Mucosa of descending colon (tissue), 3 donors: ENCODE results near the gene CERS5. TPM values are rescaled to one million over a fixed set of nuclear protein-coding genes. Genes with fewer than 3 reads are reported as not detected.
"Not testable (repeated sequence)": the region's sequence is repeated elsewhere in the genome, so short reads cannot be mapped to it uniquely, and the experiment has no call there.

Experiments used
- ATAC-seq: fragments of 200-7000 bp; cut with Tn5 transposase; one replicate; pipeline ENCODE4 v1.9.1; 2020; ENCODE audit warnings: mild to moderate bottlenecking, moderate library complexity
- DNase-seq, 3 donors: peaks; one replicate each; pipeline ENCODE4 v3.0.0-alpha.2; 2020
- H3K36me3 ChIP-seq: fragments of 200-600 bp; one replicate; pipeline ENCODE4 v1.8.0; 2021; ENCODE audit warnings: low read depth, mild to moderate bottlenecking
- H3K4me1 ChIP-seq: fragments of 200-600 bp; one replicate; pipeline ENCODE4 v1.8.0; 2021; ENCODE audit warnings: low read depth, mild to moderate bottlenecking
- H3K4me3 ChIP-seq: fragments of 200-600 bp; one replicate; pipeline ENCODE4 v1.8.0; 2021; ENCODE audit warnings: mild to moderate bottlenecking
- H3K9me3 ChIP-seq: fragments of 200-600 bp; one replicate; pipeline ENCODE4 v1.8.0; 2021; ENCODE audit warnings: mild to moderate bottlenecking
- intact Hi-C, 2 donors: fragments of 100-400 bp; cut with DNase I in 1 of 2; cut with micrococcal nuclease in 1 of 2; formaldehyde crosslinking; loops; one replicate each; pipeline versions ENCODE4 v1.11.0 to v1.11.1; 2022; cut with DNase I, micrococcal nuclease
- total RNA-seq, 3 donors: library from RNA; stranded (reverse); fragmentation: NEBNext Ultra II Directional in 2 of 3; extraction: Animal tissue kit (Norgen Biotek cat#: 25700) in 2 of 3; gene quantifications; one replicate each; pipeline versions ENCODE4 v1.2.1 to v1.2.4, GENCODE V29; 2021 to 2023
- TF ChIP-seq, protein P1 (sequence below): fragments of 200-600 bp; IDR thresholded peaks from one replicate; pipeline ENCODE4 v1.8.0; 2022; ENCODE audit warnings: antibody characterized with exemption, mild to moderate bottlenecking
- donor health status: DM: no; HTN: no; CAD: no; lungs with moderate emphysema.
- donor health status: DM: no; HTN: no; CAD: no.
- donor health status: DM: no; HTN: yes; CAD: no.

Gene CERS5
- total RNA-seq, 3 donors from 2014 or later: 21.0 to 26.2 (median 23.0) TPM

- DNase-seq (no peak), ATAC-seq (no peak)
- Histone ChIP-seq H3K4me3 (no peak overlapping the region), H3K9me3 (no peaks in the 10 kb centered on the region), H3K36me3 (peaks cover 1% of the 10 kb centered on the region), H3K4me1 (peaks cover 3% of the 10 kb centered on the region)
- intact Hi-C loops: no loop called here
- TF ChIP-seq, protein P1, sequence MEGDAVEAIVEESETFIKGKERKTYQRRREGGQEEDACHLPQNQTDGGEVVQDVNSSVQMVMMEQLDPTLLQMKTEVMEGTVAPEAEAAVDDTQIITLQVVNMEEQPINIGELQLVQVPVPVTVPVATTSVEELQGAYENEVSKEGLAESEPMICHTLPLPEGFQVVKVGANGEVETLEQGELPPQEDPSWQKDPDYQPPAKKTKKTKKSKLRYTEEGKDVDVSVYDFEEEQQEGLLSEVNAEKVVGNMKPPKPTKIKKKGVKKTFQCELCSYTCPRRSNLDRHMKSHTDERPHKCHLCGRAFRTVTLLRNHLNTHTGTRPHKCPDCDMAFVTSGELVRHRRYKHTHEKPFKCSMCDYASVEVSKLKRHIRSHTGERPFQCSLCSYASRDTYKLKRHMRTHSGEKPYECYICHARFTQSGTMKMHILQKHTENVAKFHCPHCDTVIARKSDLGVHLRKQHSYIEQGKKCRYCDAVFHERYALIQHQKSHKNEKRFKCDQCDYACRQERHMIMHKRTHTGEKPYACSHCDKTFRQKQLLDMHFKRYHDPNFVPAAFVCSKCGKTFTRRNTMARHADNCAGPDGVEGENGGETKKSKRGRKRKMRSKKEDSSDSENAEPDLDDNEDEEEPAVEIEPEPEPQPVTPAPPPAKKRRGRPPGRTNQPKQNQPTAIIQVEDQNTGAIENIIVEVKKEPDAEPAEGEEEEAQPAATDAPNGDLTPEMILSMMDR: no peak
These were observed 4.9 kb downstream of the CERS5 start for GRCh38 chr12:50162230-50162629.

DNA sequence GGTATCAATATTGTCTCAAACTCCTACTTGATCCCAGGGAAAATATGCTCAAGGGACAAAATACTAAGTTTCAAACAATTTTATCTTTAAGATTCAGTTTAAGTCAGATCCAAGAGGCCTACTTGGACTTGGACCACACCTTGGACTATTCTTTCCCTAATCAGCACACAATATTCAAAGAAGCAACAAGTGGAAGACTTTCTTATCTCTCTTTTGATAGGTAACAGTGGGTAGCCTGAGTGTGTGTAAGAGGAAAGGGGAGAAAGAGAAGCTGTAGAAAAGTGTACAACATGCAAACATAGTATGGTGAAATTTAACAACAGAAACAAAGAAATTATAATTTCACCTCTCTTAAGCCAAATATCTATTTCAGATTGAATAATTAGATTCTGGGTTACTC is 6.5 kb downstream of the CERS5 start:
- Histone ChIP-seq H3K4me3 (no peak overlapping the region), H3K9me3 (no peaks in the 10 kb centered on the region), H3K4me1 (no peaks in the 10 kb centered on the region), H3K36me3 (no peaks in the 10 kb centered on the region)
- intact Hi-C loops: no loop called here
- ATAC-seq (no peak), DNase-seq (no peak)
- TF ChIP-seq, protein P1: no peak

GRCh38 chr12:50157259-50157658 is 9.9 kb downstream of the CERS5 start:
- intact Hi-C loops: no loop called here
- ATAC-seq (no peak), DNase-seq (no peak)
- no peaks in the 10 kb centered on the region for H3K4me1 ChIP-seq
- H3K36me3 ChIP-seq: no peaks in the 10 kb centered on the region
- H3K4me3 ChIP-seq: no peak overlapping the region
- TF ChIP-seq, protein P1: no peak
- no peaks in the 10 kb centered on the region for H3K9me3 ChIP-seq

DNA sequence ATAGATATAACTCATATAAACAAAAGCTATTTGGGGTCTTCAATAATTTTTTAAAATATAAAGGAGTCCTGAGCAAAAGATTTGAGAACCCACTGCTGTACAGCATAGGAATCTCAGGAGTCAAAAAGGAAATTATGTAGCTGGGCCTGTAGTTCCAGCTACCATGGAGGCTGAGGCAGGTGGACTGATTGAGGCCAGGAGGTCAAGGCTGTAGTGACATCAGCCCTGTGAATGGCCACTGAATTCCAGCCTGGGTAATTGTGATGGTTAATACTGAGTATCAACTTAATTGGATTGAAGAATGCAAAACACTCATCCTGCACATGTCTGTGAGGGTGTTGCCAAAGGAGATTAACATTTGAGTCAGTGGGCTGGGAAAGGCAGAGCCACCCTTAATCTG is 10.5 kb downstream of the CERS5 start:
- H3K36me3 ChIP-seq: no peaks in the 10 kb centered on the region
- DNase-seq: no peak
- TF ChIP-seq, protein P1: no peak
- no peak for ATAC-seq
- no peaks in the 10 kb centered on the region for H3K4me1 ChIP-seq
- H3K9me3 ChIP-seq: no peaks in the 10 kb centered on the region
- H3K4me3 ChIP-seq: no peak overlapping the region
- intact Hi-C loops: no loop called here

GRCh38 chr12:50154947-50155346 is 12.2 kb downstream of the CERS5 start:
- ATAC-seq, intact Hi-C loops, H3K9me3 ChIP-seq, H3K4me3 ChIP-seq, H3K4me1 ChIP-seq, H3K36me3 ChIP-seq, DNase-seq: not testable (repeated sequence)

GRCh38 chr12:50151047-50151687 is 16.0 kb downstream of the CERS5 start:
- DNase-seq (no peak), ATAC-seq (no peak)
- Histone ChIP-seq H3K4me1 (no peaks in the 10 kb centered on the region), H3K4me3 (no peak overlapping the region), H3K9me3 (no peaks in the 10 kb centered on the region), H3K36me3 (no peaks in the 10 kb centered on the region)
- intact Hi-C loops: no loop called here
- TF ChIP-seq, protein P1: no peak
